Measurements from ENCODE around the gene TLE7. TPM values are rescaled to one million over a fixed set of nuclear protein-coding genes. Genes with fewer than 3 reads are reported as not detected.

TLE7 gene
- total RNA-seq, 1 experiment from 2014 or later, result not detected

GRCh38 chr16:71413341-71413740 is 28.5 kb downstream of the TLE7 start:
- intact Hi-C loops (cut with micrococcal nuclease), result loop anchor here (10.0 kb wide), 1 partner anchor 551 kb away; no protein-coding TSS in a partner anchor
- Mint-ChIP-seq H3K4me3 (ENCODE audit: unreplicated experiment) (no peak overlapping the region), H3K36me3 (ENCODE audit: insufficient read depth, unreplicated experiment) (no peaks in the 10 kb centered on the region), H3K9me3 (ENCODE audit: unreplicated experiment) (peaks cover 4% of the 10 kb centered on the region), H3K27ac (ENCODE audit: low read depth, unreplicated experiment) (no peak overlapping the region), H3K27me3 (ENCODE audit: insufficient read depth, unreplicated experiment) (peaks cover 45% of the 10 kb centered on the region), H3K4me1 (ENCODE audit: insufficient read depth, unreplicated experiment) (no peaks in the 10 kb centered on the region)
- ChIA-PET CTCF (interaction anchor here (0.5 to 11.5 kb wide), 38 partner anchors 9 to 992 kb away, joined by 3 to 212 read pairs (median 4); partner anchors contain the start of genes CHST4 and TAT), POLR2A (interaction anchor here (1.5 kb wide), 1 partner anchor 86 kb away, joined by 11 read pairs; no protein-coding TSS in a partner anchor)
- TF ChIP-seq, protein P1, sequence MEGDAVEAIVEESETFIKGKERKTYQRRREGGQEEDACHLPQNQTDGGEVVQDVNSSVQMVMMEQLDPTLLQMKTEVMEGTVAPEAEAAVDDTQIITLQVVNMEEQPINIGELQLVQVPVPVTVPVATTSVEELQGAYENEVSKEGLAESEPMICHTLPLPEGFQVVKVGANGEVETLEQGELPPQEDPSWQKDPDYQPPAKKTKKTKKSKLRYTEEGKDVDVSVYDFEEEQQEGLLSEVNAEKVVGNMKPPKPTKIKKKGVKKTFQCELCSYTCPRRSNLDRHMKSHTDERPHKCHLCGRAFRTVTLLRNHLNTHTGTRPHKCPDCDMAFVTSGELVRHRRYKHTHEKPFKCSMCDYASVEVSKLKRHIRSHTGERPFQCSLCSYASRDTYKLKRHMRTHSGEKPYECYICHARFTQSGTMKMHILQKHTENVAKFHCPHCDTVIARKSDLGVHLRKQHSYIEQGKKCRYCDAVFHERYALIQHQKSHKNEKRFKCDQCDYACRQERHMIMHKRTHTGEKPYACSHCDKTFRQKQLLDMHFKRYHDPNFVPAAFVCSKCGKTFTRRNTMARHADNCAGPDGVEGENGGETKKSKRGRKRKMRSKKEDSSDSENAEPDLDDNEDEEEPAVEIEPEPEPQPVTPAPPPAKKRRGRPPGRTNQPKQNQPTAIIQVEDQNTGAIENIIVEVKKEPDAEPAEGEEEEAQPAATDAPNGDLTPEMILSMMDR (IDR thresholded peaks at IDR 0.05; ENCODE audit: unreplicated experiment), result no peak
- DNase-seq (ENCODE audit: unreplicated experiment), result no peak
- BruUV-seq (replicated peaks), result no TSS peak

DNA sequence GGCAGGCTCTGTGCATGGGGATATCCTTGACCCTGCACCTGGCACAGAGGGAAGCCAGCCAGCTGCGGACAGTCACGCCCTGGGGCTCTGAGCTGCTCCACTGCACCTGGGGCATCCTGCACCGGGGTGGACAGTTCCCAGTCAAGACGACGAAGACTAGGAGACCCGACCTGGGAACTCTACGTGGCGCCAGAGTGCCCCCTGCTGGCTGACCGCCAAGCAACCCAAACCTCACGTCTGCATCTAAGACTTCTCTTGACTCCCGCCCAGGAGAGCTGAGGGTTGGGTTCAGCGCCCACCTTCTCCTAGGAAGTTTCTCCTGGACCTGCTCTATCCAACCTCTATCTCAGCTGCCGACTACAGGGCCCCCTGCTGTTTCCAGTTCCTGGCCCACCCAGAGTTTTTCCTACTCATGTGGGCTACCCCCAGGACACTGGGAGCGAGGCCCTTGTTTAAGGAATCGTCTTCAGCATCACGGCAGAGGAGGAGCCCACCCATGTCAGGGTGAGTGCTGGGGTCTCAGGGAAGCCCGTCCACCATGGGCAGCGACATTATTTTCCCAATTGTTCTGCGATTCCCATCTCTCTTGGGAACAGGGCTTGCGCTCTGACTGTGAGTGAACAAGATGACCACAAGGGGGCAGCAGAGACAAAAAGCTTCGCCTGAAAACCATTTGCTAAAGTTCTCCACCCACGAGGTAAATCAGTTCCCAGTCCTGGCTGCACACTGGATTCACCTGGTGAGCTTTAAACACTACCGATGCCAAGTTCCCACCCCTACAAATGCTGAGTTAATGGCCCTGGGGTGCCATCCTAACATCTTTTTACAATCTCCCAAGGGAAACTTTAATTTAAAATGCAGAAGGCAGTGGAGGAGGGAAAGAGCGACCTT is 29.3 kb downstream of the TLE7 start:
- Mint-ChIP-seq H3K4me1 (ENCODE audit: insufficient read depth, unreplicated experiment) (no peaks in the 10 kb centered on the region), H3K36me3 (ENCODE audit: insufficient read depth, unreplicated experiment) (no peaks in the 10 kb centered on the region), H3K27me3 (ENCODE audit: insufficient read depth, unreplicated experiment) (peaks cover 53% of the 10 kb centered on the region), H3K4me3 (ENCODE audit: unreplicated experiment) (no peak overlapping the region), H3K9me3 (ENCODE audit: unreplicated experiment) (no peaks in the 10 kb centered on the region), H3K27ac (ENCODE audit: low read depth, unreplicated experiment) (no peak overlapping the region)
- TF ChIP-seq, protein P1 (IDR thresholded peaks at IDR 0.05; ENCODE audit: unreplicated experiment), result peak; percentile 63
- ChIA-PET CTCF (interaction anchor here (0.5 to 11.5 kb wide), 49 partner anchors 8 to 993 kb away, joined by 3 to 212 read pairs (median 4); partner anchors contain the start of genes CHST4, TAT and ZNF23), POLR2A (interaction anchor here (1.5 kb wide), 1 partner anchor 87 kb away, joined by 11 read pairs; no protein-coding TSS in a partner anchor)
- intact Hi-C loops (cut with micrococcal nuclease), result loop anchor here (1.0 to 10.0 kb wide), 4 partner anchors 87 to 552 kb away; no protein-coding TSS in a partner anchor
- BruUV-seq (replicated peaks), result no TSS peak
- peak; percentile 80 for DNase-seq (ENCODE audit: unreplicated experiment)

GRCh38 chr16:71410146-71410545 is 31.7 kb downstream of the TLE7 start:
- CTCF ChIA-PET, result interaction anchor here (0.7 to 11.5 kb wide), 7 partner anchors 19 to 200 kb away, joined by 3 to 212 read pairs (median 25); no protein-coding TSS in a partner anchor
- Mint-ChIP-seq H3K36me3 (ENCODE audit: insufficient read depth, unreplicated experiment) (no peaks in the 10 kb centered on the region), H3K4me3 (ENCODE audit: unreplicated experiment) (no peak overlapping the region), H3K4me1 (ENCODE audit: insufficient read depth, unreplicated experiment) (no peaks in the 10 kb centered on the region), H3K27ac (ENCODE audit: low read depth, unreplicated experiment) (no peak overlapping the region), H3K27me3 (ENCODE audit: insufficient read depth, unreplicated experiment) (peaks cover 46% of the 10 kb centered on the region), H3K9me3 (ENCODE audit: unreplicated experiment) (no peaks in the 10 kb centered on the region)
- POLR2A ChIA-PET, result no interaction called here
- intact Hi-C loops (cut with micrococcal nuclease), result loop anchor here (10.0 kb wide), 1 partner anchor 555 kb away; no protein-coding TSS in a partner anchor
- DNase-seq (ENCODE audit: unreplicated experiment), result no peak
- BruUV-seq (replicated peaks), result no TSS peak
- TF ChIP-seq, protein P1 (IDR thresholded peaks at IDR 0.05; ENCODE audit: unreplicated experiment), result no peak
